HG03575 (cell line): ENCODE measurements around the gene ZFR.
A peak's percentile ranks its signal among the peaks of the same experiment; 100 is the strongest.
"Not testable (repeated sequence)": the region's sequence is repeated elsewhere in the genome, so short reads cannot be mapped to it uniquely, and the experiment has no call there.

Experiments used
- ATAC-seq: cut with Tn5 transposase; IDR thresholded peaks from one replicate; pipeline ENCODE4 v1.9.1; 2021; ENCODE audit not compliant: unreplicated experiment, insufficient number of reproducible peaks, low FRiP score; ENCODE audit errors: extremely low read depth

The ZFR gene

DNA sequence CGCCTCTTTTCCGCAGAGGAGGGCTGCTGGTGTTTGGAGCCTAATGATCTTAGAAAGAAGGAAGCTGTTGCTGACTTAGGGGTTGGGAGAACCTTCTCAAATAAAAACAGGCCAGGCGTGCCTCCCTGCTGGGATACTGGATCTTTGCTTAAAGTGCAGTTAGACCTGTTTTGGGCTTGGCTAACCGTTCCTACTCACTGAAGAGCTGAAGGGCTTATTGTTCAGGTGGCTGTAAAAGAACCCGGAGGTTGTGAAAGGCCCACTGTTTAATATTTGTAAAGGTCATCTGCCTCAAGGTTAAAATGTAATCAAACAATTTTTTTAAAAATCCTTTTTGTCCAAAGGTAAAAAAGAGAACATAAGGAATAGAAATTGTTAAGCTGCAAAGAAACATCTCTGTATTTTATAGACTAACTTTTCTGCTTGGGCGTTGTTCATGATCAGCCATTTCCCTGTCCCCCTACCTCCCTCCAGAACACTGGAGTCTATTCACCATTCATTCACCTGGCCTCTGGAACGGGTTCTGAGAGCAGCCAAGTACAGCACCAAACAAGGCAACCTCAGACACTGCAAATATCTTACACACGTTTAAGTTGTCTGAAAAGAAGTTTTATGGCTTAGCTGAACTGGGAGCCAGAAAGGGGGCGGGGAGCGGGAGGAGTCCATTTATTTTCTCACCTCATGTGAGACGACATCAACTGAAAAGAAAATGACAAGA is 113.2 kb downstream of the ZFR start:
- no peak for ATAC-seq

DNA sequence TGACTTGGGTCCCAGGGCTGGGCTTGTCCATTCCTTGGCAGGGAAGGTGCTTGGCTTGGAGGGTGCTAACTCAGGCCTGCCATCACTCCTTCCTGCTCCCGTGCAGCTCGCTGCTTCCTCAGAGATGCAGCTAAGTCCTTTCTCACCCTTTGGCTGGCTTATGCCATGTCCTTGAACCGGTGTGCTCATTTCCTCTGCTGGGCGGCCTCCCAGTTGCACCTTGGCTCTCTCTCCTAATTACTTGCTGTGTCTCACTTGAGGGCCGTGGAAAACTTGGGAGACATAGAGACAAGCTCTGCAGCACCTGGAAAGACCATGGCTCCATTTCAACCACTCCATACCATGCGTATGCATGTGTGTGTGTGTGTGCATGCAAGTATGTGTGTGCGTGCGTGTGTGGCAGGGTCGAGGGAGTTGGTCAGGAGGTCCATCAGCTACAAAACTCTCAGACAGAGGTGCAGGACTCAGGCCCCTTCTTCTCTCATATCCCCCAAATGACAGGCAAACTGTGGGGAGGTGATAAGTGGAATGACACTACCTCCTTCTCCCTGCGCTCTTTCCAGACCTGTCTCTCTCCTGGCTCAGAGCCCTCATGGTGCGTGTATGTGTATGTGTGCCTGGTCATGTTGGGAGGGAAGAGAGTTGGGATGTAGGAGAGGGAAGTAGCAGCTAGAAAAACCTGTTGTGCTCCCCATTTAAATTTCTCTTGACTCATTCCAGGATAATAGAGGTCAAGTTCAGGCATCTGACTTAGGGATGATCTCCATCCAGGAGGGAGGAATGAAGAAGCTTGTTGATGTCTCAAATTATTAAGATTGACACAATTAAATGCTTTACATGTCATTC is 114.2 kb downstream of the ZFR start:
- ATAC-seq = no peak

DNA sequence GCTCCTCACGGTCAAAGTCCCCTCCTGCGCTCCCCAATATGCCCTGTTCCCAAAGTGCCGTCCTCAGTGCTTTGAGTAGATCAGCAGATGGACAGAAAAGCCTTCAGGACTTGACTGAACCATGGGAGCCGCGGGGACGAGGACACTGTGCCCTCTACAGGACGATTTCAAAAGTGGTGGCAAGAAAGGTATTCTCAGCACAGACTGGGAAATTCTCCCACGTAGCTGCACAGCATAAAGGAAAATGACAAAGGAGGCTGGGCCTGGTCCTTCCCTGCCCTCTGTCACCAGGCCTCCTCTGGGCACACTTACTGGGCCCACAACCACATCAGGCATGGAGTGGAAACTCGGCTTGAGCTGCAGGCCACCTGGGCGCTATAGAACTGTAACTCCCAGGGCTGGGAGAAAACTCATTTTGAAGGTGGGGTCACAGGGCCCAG is 115.1 kb downstream of the ZFR start:
- ATAC-seq = no peak

DNA sequence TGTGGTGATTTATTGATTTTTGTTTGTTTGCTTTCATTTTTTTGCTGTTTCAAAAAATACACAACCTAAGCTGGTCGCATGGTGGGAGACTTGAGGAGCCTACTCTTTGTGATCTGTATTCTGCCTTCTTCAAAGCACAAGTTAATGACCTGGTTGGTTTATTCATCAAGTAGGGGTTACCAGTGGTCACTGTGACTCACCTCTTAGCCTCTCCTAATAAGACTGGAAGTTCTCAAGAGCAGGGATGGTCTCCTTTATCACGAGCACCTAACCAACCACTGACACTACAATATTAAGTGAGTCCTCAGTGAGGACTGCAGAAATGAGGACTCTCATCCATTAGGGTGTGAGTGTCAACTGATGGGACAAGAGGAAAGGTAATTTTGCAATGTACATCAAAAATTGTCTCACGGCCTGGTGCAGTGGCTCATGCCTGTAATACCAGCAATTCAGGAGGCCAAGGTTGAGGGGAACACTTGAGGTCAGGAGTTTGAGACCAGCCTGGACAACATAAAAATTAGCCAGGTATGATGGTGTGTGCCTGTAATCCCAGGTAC is 118.2 kb downstream of the ZFR start:
- ATAC-seq = no peak

DNA sequence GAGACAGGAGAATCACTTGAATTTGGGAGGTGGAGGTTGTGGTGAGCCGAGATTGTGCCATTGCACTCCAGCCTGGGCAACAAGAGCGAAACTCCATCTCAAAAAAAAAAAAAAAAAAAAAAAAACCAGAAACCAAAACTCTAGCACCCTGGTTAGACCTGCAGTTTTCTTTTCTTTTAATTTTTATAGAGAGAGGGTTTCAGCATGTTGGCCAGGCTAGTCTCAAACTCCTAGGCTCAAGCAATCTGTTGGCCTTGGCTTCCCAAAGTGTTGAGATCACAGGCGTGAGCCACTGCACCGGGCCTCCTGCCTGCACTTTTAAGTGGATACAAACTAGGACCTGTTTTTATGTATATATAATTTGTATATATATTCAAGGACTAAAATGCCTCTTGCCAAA is 118.9 kb downstream of the ZFR start:
- ATAC-seq = no peak

GRCh38 chr5:32325062-32325461 is 119.5 kb downstream of the ZFR start:
- ATAC-seq = peak; percentile 58

- ATAC-seq = no peak
These were observed 120.8 kb downstream of the ZFR start for GRCh38 chr5:32323741-32324140.

GRCh38 chr5:32322882-32323281 is 121.7 kb downstream of the ZFR start:
- no peak for ATAC-seq

DNA sequence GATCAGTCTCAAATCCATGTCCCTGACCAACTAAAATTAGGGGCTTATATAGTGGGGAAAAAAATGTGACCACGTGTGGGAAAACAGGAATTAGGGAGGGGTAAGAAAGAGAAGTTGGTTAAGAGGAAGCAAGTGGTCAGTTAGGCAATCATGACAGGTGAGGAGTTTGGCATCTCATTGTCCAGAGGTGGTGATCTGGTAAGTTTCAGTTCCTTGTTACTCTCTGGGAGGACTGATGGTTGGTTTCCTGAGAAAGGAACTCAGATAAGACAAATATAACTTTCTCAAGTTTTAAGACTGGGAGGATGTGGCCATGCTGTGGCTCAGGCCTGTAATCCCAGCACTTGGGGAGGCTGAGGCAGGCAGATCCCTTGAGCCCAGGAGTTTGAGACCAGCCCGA is 122.8 kb downstream of the ZFR start:
- not testable (repeated sequence) for ATAC-seq

- no peak for ATAC-seq
These were observed 124.0 kb downstream of the ZFR start for GRCh38 chr5:32320576-32320975.

DNA sequence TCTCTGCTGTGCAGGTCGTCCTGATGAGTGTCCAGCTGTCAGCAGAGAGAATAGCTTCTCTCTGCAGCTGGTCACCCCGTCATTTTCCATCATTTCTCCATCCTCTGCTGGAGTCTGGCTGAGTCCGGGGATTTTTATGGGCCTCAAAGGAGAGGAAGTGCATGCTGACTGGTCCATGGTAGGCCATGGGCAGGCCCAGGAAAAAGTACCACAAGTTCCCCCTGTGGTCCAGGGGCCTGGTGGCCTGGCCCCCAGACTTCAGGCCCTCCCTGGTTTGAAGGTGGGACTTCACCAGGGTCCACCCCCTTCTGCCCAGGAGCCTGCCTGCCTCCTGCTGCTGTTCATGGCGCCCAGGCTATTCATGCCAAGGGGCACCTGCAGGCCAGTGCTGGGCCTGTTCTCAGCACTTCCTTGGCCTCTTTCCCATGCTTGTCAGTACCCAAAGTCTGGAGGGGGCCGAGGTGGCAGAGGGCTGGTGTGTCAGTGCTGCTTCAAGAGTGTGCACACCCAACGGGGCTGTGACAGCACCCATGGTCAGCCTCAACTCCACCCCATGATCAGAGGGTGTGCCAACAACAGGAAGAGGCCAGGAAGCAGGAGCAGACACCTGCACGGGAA is 124.5 kb downstream of the ZFR start:
- ATAC-seq = no peak

DNA sequence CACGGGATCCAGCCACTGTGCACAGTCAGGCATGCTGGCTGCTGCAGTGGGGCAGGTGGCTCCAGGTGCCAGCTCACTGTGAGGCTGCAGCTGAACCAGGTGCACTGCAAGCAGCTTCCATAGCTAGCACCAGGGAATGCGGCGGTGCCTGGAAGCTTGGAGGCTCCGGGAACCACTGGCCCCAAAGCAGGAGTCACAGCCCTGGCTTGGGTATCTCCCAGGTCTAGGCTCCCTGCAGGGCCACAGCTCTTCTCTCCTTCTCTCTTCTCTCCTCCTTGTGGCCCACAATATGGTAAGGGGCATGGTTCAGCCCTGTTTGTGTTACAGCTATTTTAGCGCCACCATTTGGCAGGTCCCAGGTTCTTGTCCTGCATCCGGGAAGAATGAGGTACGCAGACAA is 125.1 kb downstream of the ZFR start:
- ATAC-seq = no peak

DNA sequence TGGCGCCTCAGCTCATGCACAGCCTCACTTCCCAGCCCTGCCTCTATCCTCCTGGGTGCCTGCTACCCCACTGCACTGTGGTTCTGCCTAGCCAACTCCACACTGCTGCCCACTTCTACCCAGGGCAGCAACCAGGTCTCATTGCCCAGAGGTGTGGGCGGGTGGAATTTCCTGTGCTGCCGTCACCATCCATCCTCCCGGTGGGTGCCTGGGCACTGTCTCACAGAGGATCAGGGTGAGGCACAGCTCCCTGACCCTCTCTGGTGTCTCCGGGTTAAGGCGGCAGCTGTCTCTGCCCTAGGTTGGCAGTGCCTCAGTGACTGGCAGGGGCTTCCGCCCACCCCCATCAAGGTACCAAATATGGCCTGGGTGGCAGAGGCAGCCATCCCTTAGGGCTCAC is 127.5 kb downstream of the ZFR start:
- no peak for ATAC-seq

DNA sequence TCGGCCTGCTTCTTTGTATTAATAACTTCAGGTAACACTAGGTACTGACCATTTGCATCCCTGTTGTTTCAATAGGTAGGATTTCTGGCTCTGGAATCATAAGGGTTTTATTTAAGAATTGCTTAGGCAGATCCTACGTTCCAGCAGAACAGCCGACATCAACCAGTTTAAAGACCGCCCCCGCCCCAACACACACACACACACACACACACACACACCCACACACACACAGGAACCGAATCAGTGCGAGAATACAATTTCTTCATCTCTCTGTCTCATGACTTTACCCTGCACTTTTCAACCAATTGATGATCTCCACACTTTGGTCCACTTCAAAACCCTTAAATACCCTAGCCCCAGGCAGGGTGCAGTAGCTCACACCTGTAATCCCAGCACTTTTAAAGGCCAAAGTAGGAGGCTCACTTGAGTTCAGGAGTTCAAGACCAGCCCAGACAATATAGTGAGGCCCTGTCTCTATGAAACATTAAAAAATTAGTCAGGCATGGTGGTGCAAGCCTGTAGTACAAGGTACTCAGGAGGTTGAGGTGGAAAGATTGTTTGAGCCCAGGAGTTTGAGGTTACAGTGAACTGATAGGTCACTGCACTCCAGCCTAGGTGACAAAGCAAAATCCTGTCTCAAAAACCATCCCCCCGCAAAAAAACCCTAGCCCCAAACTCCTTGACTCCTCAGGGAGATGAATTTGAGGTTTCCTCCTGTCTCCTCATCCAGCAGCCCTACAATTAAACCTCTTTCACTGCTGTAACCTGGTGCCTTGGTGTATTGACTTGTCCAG is 129.1 kb downstream of the ZFR start:
- ATAC-seq = no peak

GRCh38 chr5:32314658-32315057 is 129.9 kb downstream of the ZFR start:
- no peak for ATAC-seq

DNA sequence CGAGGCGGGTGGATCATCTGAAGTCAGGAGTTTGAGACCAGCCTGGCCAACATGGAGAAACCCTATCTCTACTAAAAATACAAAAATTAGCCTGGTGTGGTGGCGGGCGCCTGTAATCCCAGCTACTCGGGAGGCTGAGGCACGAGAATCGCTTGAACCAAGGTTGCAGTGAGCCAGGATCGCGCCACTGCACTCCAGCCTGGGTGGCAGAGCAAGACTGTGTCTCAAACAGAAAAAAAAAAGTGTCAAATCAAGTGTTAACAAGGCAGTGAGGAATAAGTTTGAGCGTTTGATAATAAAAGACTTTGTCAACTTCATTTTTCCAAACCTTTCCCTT is 130.4 kb downstream of the ZFR start:
- ATAC-seq = not testable (repeated sequence)

DNA sequence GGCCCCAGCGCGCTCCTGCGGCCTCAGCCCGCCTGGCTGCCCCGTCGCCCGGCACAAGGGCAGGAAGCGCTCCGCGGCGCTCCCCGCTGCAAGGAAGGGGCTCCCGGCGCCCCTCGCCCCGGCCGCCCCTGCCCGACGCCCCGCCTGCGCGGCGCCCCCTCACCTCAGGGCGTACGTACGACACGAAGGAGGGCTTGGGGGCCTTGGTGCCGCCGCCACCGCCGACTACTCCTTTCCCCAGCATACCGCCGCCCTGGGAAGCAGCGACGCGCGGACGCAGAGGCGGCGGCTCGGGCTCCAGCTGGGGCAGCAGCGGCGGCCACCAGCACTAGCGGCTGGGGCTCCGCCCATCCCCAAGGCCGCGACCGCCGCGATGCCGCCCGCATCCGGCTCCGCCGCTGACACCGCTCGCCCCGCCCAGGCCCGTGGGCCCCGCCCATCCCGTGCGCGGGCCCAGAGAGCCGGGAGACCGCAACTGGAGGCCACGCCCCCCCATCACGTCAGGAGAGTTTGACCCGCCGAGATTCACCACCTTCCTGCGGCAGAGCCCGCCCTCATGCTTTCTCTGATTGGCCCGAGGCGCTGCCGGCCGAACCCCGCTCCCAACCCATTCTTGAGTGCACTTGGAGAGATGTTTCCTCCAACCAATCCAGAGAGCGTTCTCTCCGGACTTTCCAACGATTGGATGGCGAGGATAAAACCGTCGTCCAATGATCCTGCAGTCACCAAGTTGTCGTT is 131.8 kb downstream of the ZFR start, which contains the start of gene MTMR12:
MTMR12 (minus strand) TSS at position 345 of the 738 bp plus-strand sequence; CDS start at position 244, 101 bp downstream.
- peak; percentile 97 for ATAC-seq

DNA sequence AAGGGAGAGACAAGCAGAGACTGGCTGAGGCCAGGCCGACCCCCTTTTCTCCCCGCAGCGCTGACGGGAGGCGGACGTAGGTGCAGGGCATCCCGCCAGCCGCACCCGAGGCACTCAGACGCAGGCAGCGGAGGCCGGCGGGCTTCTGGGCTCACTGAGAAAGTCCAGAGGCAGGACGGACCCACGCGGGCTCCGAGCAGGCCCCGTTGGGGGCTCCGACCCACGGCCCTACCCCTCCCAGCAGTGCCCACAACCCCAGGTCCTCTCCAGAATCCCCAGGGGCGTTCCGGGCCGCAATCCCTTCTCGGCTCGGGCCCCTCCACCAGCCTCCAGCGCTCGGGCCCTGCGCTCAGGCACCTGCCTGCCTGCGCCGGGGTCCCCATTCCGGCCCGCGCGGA is 132.3 kb downstream of the ZFR start:
- ATAC-seq = no peak
